ENCODE measurements around the gene SIDT2.

DNA sequence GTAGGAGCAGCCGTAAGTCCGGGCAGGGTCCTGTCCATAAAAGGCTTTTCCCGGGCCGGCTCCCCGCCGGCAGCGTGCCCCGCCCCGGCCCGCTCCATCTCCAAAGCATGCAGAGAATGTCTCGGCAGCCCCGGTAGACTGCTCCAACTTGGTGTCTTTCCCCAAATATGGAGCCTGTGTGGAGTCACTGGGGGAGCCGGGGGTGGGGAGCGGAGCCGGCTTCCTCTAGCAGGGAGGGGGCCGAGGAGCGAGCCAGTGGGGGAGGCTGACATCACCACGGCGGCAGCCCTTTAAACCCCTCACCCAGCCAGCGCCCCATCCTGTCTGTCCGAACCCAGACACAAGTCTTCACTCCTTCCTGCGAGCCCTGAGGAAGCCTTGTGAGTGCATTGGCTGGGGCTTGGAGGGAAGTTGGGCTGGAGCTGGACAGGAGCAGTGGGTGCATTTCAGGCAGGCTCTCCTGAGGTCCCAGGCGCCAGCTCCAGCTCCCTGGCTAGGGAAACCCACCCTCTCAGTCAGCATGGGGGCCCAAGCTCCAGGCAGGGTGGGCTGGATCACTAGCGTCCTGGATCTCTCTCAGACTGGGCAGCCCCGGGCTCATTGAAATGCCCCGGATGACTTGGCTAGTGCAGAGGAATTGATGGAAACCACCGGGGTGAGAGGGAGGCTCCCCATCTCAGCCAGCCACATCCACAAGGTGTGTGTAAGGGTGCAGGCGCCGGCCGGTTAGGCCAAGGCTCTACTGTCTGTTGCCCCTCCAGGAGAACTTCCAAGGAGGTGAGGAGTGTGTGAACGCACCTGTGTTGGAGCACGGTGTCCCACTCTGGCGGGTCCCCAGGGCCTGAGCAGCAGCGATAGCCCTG, 20.7 kb downstream of the SIDT2 start, which contains the start of gene TAGLN:
- TF ChIP-seq, protein P1, sequence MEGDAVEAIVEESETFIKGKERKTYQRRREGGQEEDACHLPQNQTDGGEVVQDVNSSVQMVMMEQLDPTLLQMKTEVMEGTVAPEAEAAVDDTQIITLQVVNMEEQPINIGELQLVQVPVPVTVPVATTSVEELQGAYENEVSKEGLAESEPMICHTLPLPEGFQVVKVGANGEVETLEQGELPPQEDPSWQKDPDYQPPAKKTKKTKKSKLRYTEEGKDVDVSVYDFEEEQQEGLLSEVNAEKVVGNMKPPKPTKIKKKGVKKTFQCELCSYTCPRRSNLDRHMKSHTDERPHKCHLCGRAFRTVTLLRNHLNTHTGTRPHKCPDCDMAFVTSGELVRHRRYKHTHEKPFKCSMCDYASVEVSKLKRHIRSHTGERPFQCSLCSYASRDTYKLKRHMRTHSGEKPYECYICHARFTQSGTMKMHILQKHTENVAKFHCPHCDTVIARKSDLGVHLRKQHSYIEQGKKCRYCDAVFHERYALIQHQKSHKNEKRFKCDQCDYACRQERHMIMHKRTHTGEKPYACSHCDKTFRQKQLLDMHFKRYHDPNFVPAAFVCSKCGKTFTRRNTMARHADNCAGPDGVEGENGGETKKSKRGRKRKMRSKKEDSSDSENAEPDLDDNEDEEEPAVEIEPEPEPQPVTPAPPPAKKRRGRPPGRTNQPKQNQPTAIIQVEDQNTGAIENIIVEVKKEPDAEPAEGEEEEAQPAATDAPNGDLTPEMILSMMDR (IDR thresholded peaks at IDR 0.05), result no peak
- TF ChIP-seq POLR2AphosphoS5 (IDR thresholded peaks at IDR 0.05) (peak; percentile 99), EP300 (IDR thresholded peaks at IDR 0.05) (peak; percentile 65), POLR2A (IDR thresholded peaks at IDR 0.05) (peak; percentile 91 to 95)

Data from gastroesophageal sphincter (tissue), 3 donors.